Cardiac fibroblast (primary cell): ENCODE results near the gene JAG2.

Source experiments
- DNase-seq, 2 donors: peaks; one replicate each; pipeline versions ENCODE4 v3.0.0 to v3.0.0-alpha.2; 2010; ENCODE audit warnings: low read depth in 2 of 2
- H3K4me3 ChIP-seq, 2 donors: replicated peaks in 1 of 2; 1 replicate in 1 of 2; 2 replicates in 1 of 2; pipeline ENCODE4 v1.5.1; 2011; ENCODE audit warnings: low read depth in 2 of 2, low read length in 2 of 2, mild to moderate bottlenecking in 2 of 2, moderate library complexity in 1 of 2
- TF ChIP-seq, protein P1 (sequence below): IDR thresholded peaks from one replicate; pipeline ENCODE4 v1.5.1; 2011; ENCODE audit warnings: low read depth, mild to moderate bottlenecking, low read length, inconsistent platforms

JAG2 gene

DNA sequence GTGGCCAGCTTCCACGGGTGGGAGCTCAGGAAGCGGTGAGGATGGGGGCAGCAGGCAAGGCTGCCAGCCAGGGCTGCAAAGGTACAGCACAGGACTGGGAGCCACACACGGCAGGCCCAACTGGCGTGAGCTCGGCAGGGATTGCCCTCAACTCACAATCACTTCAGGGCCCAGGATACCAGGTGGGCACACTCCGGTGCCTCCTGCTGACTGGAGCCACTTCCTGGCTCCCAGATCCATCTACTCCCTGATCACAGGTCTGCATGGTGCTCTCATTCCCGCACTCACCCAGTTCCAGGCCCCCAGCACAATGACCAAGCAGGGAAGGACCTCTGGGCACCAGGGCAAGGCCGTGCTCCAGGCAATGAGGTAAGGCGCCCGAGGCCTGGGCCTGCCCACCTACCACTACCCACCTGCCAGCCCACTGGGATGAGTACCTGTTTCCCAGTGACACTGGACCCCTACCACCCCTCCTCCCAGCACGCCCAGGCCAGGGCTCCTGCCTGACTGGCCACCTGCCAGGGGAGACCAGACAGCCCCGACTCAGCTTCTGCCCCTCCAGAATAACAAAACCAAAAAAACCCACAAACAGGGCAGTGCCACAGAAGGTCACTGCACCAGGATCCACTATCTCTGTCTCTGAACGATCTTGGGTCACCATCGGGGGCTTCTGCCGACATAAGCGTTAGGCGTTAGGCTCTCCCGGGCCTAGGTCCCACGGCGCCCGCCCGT, 1.8 kb downstream of the JAG2 start:
- DNase-seq = no peak
- H3K4me3 ChIP-seq = no peak overlapping the region
- TF ChIP-seq, protein P1, sequence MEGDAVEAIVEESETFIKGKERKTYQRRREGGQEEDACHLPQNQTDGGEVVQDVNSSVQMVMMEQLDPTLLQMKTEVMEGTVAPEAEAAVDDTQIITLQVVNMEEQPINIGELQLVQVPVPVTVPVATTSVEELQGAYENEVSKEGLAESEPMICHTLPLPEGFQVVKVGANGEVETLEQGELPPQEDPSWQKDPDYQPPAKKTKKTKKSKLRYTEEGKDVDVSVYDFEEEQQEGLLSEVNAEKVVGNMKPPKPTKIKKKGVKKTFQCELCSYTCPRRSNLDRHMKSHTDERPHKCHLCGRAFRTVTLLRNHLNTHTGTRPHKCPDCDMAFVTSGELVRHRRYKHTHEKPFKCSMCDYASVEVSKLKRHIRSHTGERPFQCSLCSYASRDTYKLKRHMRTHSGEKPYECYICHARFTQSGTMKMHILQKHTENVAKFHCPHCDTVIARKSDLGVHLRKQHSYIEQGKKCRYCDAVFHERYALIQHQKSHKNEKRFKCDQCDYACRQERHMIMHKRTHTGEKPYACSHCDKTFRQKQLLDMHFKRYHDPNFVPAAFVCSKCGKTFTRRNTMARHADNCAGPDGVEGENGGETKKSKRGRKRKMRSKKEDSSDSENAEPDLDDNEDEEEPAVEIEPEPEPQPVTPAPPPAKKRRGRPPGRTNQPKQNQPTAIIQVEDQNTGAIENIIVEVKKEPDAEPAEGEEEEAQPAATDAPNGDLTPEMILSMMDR = no peak

DNA sequence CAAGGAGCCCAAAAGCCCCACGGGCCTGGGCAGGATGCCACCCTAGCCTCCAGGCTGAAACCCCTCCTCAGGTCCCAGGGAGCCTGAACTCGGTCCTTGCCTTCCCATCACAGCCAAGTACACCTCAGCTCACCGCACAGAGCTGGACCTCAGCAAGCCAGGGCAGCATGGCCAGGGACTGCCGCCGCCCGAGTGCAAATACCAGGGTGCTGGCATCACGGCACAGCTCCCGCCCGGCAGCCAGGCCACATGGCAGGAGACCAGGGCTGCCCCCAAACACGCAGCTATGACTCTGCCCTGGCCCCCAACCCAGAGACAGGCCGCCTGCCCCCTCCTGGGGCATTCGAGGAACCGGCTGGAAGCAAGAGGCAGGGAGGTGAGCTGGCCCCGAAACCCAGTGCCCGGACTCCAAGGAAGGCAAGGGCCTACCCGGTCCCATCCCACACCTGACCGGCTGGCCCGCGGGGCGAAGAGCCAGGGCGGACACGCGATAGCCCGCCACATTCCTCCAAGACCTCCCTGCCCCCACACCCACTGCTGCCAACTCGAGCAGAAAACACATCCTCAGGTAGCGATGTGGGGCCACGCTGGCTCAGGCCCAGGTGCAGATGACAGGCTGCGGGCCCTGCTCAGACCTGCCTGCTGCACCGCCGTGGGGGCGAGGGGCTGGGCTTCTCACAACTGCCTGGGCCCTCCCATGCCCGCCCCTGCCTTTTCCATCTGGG, 2.7 kb downstream of the JAG2 start:
- TF ChIP-seq, protein P1 = no peak
- no peak for DNase-seq
- H3K4me3 ChIP-seq = no peak overlapping the region

DNA sequence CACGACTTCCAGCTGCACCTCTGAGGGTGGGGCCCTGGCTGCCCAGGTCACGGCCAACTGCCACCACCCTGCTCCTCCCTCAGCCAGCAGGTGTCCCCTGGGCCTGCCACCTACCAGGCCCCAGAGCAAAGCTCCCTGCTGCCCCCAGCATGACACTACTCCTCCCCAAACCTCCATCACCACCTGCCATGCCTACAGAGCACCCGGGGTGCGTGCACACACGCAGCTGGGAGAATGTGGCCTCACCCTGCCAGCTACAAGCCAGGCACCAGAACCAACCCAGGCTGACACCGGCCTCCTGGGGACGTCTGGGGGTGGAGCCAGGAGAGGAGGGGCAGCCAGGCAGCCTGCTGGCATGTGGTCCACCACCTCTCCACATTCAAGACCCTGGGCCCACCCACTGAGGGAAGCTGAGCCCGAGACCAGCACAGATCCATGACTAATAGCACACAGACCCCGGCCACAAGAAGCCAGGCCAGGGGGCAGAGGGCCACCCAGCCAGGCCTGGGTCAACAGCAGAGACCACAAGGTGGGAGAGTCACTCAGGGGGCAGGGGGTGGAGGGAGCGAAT, 3.4 kb downstream of the JAG2 start:
- no peak for DNase-seq
- no peak overlapping the region for H3K4me3 ChIP-seq
- TF ChIP-seq, protein P1 = no peak

DNA sequence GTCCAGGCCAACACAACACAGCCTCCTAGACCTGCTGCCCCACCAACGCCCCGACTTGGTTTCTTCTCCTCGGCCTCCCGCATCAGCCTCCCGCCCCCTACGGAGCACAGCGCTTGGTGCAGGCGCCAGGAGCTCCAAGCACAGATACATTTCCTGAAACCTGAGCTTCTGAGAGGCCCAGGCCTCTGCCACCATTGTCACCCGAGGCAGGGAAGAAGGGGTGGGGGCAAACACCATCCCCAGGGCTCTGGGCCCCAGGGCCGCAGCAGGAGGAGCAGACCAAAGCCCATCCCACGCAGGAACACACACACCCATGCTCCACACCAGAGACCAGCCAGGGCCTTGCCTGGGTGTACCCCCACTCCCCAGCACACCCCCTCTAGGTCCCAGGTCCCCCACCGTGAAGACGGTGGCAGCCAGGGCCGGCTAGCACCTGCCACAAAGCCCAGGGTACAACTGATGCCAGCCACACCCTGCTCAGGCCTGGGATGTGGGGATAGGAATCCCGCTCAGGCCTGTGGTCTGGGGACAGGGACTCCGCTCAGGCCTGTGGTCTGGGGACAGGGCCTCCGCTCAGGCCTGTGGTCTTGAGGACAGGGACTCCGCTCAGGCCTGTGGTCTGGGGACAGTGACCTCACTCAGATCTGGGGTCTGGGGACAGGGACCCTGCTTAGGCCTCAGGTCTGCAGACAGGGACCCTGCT, 5.4 kb downstream of the JAG2 start:
- TF ChIP-seq, protein P1 = no peak
- H3K4me3 ChIP-seq = no peak overlapping the region
- no peak for DNase-seq

DNA sequence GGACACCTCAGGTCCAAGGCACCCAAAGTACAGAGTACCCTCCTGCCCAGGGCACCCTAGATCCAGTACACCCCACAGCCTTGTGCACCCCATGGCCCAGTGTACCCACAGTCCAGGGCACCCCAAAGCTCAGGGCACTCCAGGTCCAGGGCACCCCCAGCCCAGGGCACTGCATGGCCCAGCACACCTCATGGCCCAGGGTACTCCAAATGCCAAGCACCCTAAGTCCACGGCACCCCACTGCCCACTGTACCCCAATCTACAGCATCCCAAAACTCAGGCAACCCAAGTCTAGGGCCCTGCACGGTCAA, 6.0 kb downstream of the JAG2 start:
- TF ChIP-seq, protein P1 = no peak
- no peak overlapping the region for H3K4me3 ChIP-seq
- no peak for DNase-seq

DNA sequence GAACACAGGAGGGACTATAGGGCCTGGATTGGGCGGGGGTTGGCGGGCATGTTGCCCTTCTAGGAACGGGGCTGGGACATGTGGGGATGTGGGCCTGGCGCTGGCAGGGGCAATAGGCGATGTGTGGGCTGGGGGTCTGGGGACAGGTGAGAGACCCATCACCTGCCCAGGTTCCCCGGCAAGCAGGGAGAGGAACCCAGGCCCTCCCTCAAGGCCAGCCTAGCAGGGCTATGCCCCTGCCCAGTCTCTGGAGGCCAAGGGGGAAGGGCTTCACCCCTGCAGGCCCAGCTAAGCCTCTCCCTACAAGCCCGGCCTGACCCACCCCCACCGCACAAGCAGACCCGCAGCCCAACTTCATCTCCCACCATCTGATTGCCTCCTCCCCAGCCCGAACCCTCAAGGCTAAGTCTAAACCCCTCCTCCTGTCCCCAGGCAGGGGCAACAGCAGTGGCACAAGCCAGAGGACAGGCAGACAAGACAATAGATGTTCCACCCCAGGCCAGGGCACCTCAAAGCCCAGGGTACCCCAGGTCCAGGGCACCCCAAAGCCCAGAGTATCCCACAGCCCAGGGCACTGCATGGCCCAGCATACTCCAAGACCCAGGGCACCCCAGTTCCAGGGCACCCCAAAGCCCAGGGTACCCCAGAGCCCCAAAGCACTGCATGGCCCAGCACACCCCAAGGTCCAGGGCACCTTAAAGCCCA, 6.5 kb downstream of the JAG2 start:
- H3K4me3 ChIP-seq = no peak overlapping the region
- no peak for DNase-seq
- TF ChIP-seq, protein P1 = no peak
